GM21367 (cell line): Measurements from ENCODE around the gene UXS1.

ENCODE experiments used
- ATAC-seq: cut with Tn5 transposase; IDR thresholded peaks from one replicate; pipeline ENCODE4 v1.9.1; 2021; ENCODE audit not compliant: unreplicated experiment

Gene UXS1

DNA sequence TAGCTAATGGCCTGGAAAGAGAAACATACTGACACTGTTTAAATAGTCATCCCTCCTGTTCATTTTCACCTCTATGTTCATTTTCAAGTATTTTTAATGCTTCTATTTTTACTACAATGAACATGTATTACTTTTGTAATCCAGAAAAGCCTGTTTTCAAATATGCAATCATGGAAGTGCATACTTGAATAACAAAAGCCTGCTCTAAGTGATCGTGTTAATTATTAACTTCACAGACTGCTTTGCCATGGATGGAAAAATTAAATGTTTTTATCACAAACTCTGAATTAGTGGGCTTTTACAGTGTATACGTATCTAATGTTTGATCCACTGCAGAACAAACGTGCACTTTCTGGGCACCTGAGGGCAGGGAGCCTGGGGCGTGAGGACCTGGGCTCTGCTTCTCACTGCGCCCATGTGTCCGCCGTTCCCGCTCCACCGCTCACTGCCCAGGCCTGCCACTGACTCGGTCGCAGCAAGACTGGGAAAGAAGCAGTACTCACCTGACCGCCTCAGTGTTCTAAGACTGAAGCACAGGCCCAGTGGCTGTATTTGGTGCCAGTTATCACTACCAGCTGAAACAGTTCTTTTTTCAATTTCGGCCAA lies 80.6 kb downstream of the UXS1 start:
- ATAC-seq = no peak

GRCh38 chr2:106111882-106112571 lies 82.1 kb downstream of the UXS1 start:
- no peak for ATAC-seq

- no peak for ATAC-seq
Observed at GRCh38 chr2:106109675-106110424, 84.3 kb downstream of the UXS1 start.

GRCh38 chr2:106108791-106109190 lies 85.3 kb downstream of the UXS1 start:
- no peak for ATAC-seq

DNA sequence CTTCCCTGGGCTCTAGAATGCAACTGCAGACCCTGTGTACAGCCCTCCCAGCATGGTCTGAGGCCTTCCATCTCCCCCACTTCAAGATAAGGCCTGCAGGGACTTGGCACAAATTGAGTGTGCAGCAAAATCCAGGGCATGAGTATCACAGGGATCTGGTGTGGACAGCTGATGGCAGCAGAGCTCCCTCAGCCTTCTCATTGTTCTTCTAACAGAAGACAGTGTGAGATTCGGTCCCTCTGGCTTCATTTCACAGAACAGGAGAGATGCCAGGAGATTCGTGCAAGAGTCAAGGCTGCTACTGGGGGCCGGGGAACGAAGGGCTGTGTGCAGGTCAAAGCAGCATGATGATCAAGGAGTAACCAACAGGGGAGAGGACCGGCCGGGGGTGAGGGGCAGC lies 85.8 kb downstream of the UXS1 start:
- ATAC-seq = no peak

DNA sequence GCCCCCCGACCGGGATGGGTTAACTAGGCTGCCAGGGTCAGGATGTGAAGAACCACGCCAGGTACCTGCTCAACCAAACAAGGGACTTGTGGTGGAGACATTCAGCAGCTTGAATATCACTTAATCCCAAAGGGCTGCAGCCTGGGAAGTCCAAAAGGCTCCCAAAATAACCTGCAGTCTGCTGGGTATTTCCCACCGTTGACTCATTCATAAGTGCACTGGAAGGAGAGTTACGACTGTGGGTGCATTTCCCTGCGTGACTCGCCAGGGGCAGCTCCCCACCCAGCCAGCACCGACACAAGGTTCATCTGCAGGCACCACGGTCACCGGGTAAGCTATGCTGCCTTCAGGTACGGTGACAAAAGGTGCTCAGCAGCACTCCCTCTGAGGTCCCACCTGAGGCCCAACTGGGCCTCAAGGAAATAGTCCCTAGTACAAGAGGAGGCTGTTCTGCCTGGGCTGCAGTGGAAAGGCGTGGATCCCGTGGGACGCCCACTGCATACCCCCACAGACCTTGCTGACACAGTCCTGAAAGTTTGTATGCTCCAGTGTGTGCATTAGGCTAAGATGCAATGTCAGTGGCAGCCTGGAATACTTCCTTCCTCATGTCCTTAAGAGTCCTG lies 86.5 kb downstream of the UXS1 start:
- ATAC-seq = peak; percentile 46

DNA sequence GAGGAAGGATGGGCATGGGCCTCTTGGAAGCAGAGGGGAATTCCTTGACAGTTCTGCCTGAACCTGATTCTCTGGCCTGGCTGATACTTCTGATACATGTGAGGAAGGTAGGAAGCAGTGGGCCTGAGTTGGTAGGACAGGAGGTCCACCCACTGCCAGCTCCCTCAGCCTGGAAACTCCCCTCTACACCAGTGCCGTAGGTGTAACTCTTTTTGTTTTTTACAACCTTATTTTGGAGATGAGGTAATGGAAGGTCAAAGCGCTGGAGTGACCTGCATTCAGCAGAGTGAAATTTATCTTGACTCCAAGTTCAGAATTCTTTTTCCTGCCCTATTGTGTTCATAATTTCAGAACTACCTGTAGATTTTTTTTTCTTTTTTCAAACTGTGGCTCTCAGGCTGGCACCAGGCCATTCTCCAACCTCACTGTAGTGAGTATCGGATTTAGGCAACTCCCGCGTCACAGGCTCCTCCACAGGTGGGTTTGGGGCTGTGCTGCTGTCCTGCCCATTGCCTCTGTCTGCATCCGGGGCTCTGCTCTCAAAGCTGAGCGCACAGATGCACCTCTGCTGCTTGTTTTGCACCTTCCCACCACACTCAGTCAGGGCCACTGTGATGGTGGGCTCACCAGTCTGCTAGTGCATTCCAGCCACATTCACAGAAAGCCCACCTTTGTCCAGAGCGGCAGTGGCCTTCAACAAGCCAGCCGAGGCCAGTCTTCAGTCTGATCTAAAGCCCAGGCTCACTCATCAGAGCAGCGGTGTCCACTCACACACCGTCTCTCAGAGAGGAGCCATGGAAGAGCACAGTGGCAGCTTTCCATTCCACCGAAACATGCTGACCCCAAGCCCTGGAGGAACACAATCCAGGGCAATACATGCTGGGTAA lies 87.2 kb downstream of the UXS1 start:
- no peak for ATAC-seq

DNA sequence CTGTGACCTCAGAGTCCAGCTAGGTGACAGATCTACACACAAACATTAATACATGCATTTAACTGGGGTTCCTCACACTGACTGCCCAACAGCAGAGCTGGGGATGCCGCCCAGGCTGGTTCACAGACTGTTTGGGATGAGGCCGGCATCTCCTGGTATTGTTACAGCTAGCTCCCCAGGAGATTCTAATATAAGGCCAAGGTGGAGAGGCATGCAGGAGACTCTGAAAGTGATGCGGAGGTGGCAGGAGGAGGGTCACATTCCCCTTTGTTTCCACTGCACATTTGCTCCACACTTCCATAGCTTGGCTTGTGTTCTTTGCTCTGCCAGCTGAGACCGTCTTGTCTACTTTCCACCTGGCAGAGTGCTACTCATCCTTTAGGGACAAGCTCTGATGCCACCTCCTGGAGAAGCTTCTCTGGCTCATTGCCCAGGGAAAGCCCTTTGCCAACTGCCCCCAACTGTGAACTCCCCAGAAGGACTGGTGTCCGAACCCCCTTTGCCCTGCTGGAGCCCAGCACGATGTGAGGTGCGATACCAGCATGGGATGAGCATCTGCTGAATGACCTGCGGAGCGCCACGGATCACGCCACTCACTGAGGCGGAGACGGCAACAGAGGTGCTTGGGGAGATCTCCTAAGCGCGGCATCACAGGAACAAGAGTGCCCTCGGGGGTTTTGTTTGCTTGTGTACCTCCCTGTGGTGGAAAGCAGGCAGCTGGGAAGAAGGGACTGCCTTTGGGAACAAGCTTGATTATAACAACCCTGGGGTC lies 88.8 kb downstream of the UXS1 start:
- ATAC-seq = no peak

- peak; percentile 52 for ATAC-seq
Observed at GRCh38 chr2:106104332-106105062, 89.6 kb downstream of the UXS1 start.

DNA sequence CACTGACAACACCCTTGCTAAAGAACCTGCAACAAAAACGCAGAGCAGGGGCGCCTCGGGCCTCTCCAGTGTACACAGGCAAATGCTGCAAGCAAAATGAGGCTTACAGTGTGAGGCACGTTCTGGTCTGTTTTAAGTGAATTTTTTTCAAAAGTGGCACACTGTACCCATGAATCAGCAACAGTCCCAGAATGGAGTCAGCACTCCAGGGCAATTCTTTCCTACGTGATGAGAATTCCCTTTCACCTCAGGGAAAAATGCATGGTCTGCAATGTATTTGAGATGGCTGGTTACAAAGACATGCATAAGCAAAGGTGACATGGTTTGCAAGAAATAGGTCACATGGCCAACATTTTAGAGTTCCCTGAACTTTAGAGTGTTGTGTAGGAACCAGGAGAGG lies 94.4 kb downstream of the UXS1 start:
- ATAC-seq = no peak

DNA sequence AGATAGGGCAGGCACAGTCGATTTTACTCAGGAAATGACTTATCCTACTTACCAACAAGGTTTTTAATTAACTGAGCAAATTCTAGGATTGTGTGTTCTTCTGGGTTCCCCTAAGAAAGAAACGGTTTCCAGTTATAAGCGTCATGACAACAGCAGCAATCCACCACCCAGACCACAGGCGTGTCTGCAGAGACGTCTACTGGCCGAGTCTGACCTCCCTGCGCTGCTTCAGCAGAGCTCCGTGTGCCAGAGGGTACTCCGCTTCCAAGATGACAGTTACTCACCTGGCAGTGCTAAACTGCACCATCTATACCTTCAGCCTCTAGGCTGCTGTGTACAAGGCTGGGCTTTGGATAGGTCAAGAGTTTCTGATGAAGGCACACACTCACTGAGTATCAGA lies 95.4 kb downstream of the UXS1 start:
- ATAC-seq = no peak

DNA sequence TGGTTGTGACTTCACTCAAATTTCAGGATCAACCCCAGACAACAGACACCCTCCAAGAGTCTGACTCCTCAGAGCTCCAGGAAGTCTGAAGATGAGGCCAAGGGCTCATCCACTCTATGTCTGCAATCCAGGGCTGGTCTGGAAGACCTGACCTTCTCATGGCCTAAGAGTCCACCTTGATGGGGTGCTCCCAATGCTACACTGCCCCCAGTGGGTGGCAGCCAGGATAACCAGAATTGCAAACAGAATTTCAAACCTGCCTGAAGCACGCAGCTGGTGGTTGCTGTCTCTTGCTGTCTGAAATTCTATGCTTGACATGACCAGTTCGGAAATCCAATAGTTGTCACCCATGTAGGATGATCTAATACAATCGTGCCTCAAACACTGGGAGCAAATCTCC lies 96.0 kb downstream of the UXS1 start:
- no peak for ATAC-seq

DNA sequence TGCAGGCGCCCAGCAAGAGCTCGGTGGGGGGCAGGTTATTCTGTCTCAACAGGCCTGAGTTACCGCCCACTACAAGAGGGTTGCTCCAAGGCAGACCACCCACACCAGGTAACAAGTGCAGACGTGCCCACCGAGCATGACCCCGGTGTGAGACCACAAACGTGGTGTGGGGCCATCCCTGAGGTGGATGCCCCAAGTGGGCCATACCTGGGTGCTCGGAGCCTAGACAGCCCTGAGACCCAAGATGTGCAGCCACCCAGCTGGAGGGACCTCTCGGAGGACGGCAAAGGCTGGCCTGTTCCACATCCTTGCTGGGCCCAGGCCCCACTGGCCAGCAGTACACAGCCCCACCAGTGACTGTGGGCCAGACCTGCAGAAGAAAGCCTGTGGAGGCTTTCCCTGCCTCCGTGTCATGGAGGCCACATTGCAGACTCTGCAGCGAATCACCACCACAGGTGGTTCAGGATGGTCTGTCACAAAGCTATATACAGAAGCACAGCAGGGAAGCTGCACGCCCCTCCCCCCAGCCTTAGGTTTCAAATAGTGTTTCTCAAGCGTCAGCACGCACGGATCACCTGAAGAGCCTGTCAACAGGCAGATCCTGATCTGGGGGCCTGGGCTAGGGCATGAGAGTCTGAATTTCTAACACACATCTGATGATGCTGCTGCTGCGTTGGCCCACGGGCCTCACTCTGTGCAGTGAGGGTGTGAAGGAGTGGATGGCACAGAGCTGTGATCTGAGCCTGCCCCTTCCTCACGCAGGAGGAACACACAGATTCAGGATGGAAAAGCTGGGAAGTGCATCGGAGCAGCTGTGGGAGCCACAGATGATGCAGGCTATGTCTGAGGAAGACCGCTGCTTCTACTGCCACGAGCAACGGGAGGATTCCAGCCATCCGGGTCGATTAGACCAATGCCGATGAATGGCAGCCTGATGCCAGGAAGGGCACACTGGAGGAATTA lies 96.8 kb downstream of the UXS1 start:
- no peak for ATAC-seq

DNA sequence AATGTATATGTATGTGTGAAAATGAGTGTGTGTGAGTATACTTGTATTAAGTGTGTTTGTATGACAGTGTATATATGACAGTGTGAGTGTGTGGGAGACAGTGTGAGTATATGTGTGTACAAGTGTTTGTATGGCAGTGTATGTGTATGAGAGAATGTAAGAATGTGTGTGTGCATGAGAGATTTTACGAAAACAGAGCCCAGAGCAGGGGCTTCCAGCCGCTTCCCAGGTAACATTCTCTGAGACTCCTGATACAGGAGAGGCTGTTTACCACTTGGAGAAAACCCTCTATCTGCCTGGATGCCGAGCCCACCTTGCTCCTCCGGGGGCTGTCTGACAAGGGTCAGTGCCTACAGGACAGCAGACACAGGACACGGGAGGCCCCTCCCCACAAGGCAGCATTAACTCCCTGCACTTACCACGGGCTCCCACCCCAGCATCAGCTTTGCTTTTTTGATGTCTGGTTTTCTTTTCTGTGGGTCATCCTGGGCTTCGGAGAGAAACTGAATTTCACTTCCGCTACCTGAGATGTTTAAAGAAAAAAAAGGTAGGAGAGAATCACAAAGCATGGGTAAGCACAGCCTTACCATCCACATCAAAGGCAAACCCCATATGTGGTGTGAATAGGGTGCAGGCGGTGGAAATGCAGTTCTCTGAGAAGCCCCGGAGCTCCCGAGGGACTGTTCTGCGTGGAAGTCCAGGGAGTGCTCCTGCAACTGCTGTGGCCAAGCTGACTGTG lies 97.6 kb downstream of the UXS1 start:
- no peak for ATAC-seq

DNA sequence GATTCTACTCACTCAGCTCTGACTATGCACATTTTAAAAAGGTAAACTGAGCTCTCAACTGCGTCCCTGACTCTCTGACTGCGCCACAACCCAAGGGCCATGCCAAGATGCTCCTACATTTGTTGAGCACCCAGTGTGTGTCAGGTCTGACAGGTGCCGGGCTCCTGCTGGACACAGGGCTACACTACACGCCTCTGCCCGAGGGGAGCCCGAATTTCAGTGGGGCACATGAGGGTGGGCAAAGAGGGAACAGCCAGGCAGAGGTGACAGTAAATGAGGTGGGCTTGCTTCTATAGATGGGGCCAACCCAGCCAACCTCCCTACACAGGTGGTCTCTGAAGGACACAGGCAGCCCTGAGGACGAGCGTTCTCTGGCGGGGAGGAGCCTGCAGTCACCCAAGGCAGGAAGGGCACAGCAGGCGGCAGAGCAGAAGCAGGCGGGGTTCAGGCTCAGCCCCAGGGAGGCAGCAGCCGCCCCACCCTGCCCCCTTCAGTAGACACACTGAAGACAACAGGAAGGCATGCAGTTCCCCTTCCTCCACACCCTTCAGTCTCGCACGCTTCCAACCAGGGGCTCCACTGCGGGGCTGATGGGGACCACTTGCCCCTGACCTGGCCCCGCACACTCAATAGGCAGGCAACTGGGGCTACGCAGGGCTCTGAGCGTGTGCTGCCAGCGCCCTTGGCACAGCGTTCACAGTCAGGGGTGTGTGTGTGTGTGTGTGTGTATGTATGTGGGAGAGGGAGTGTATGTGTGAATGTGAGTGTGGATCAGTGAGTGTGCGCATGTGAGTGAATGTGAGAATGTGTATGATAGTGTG lies 98.4 kb downstream of the UXS1 start:
- ATAC-seq = no peak

DNA sequence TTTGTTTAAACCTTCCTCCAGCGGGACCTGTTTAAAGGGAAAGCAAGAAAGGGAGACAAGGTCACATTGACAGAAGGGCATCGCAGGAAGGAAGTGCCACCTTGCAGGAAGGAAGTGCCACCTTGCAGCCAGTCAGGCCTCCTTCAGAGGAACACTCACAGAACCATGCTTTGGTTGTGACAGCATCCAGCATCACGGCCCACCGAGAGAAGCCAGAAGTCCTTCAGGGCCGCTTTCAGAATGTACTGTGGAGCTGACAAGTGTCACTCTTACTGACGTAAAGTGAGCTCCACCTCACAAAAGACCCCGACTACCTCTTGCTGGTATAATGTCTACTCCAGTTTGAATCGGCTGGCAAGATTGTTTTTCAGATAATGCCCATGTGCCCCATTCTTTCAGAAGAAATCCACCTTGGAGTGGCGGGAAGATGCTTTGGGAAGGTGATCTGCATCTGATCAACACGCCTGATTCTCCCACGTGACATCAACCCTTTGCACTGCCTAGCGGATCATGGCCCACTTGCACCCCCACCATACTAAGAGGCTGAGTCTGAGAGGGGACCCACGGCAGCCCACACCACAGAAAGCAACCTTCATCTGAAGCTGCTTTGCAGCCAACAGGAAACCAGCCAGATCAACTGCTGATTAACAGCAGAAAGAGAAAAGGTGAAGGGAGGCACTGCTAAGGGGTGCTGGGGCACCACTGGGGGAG lies 99.8 kb downstream of the UXS1 start:
- no peak for ATAC-seq
